H1 (cell line): ENCODE data around the gene KAZALD1. TPM values are rescaled to one million over a fixed set of nuclear protein-coding genes. Genes with fewer than 3 reads are reported as not detected.

Experiments
- CHD1 ChIP-seq: IDR thresholded peaks from 2 replicates; pipeline ENCODE4 v1.6.1; 2012; ENCODE audit warnings: low read depth, low read length, improper control_type of control experiment
- JUN ChIP-seq: IDR thresholded peaks from 2 replicates; pipeline ENCODE4 v1.6.1; 2011; ENCODE audit warnings: low read depth, mild to moderate bottlenecking, improper control_type of control experiment, low read length
- KDM4A ChIP-seq: IDR thresholded peaks from one replicate; pipeline ENCODE4 v1.7.1; 2012; ENCODE audit warnings: low read depth, mild to moderate bottlenecking, moderate library complexity, low read length, inconsistent platforms; ENCODE audit not compliant: severe bottlenecking
- MAFK ChIP-seq: IDR thresholded peaks from 2 replicates; pipeline ENCODE4 v1.6.1; 2012; ENCODE audit warnings: low read depth, mild to moderate bottlenecking, improper control_type of control experiment, low read length
- TAF1 ChIP-seq: IDR thresholded peaks from 2 replicates; pipeline ENCODE4 v1.6.1; 2011; ENCODE audit warnings: mild to moderate bottlenecking, low read depth, low read length
- polyA plus RNA-seq, 7 experiments: library from polyadenylated mRNA; depleted of rRNA in 3 of 7; stranded (reverse) in 5 of 7; unstranded in 2 of 7; fragments of >200 nt in 5 of 7; fragments of 200-250 nt in 2 of 7; gene quantifications; 1 replicate in 5 of 7; 2 replicates in 1 of 7; 4 replicates in 1 of 7; pipeline versions ENCODE4 v1.2.1 to v1.2.3, GENCODE V29; 2011 to 2013; ENCODE audit warnings: missing spikeins in 2 of 7, mixed read lengths in 2 of 7
- total RNA-seq: library from RNA; stranded (reverse); fragmentation: NEBNext Ultra II Directional; extraction: Animal tissue kit (Norgen Biotek cat#: 25700); gene quantifications from 2 replicates; pipeline ENCODE4 v1.2.1, GENCODE V29; 2021
- TF ChIP-seq, protein P1 (sequence below): fragments of 300-600 bp; sonication (generic); IDR thresholded peaks from 2 replicates; pipeline ENCODE4 v1.7.1; 2012; ENCODE audit warnings: low read length, moderate library complexity, mild to moderate bottlenecking, inconsistent platforms; ENCODE audit not compliant: insufficient replicate concordance
- TF ChIP-seq, protein P2 (sequence below): IDR thresholded peaks from 2 replicates; pipeline ENCODE4 v1.6.1; 2012; ENCODE audit warnings: inconsistent platforms
- TF ChIP-seq, protein P3 (sequence below): IDR thresholded peaks from 2 replicates; pipeline ENCODE4 v1.6.1; 2011; ENCODE audit warnings: low read length, improper control_type of control experiment

Gene KAZALD1
- total and polyA plus RNA-seq, 2 of the 8 experiments (the other 6 are each of a cell fraction or from before 2014, with no cell fraction given) = 0.65 to 1.9 TPM

DNA sequence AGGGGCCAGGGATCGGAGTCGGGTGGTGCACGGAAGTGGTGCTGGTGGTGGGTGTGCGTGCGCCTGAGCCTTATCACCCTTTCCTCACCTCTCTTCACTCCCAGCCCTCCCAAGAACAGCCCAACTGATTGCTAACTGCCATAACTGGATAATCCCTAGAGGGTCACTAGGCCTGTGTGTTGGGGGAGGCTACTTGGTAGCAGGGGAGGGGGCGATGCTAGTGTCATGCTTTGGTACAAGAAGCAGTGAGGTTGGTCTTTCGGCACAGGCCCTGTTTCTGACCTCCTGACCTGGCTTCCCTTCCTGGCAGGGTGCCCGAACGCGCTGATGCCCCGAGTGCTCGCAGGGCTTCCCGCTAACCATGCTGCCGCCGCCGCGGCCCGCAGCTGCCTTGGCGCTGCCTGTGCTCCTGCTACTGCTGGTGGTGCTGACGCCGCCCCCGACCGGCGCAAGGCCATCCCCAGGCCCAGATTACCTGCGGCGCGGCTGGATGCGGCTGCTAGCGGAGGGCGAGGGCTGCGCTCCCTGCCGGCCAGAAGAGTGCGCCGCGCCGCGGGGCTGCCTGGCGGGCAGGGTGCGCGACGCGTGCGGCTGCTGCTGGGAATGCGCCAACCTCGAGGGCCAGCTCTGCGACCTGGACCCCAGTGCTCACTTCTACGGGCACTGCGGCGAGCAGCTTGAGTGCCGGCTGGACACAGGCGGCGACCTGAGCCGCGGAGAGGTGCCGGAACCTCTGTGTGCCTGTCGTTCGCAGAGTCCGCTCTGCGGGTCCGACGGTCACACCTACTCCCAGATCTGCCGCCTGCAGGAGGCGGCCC is 652 bp downstream of the KAZALD1 start (continued):
- TF ChIP-seq, protein P1, sequence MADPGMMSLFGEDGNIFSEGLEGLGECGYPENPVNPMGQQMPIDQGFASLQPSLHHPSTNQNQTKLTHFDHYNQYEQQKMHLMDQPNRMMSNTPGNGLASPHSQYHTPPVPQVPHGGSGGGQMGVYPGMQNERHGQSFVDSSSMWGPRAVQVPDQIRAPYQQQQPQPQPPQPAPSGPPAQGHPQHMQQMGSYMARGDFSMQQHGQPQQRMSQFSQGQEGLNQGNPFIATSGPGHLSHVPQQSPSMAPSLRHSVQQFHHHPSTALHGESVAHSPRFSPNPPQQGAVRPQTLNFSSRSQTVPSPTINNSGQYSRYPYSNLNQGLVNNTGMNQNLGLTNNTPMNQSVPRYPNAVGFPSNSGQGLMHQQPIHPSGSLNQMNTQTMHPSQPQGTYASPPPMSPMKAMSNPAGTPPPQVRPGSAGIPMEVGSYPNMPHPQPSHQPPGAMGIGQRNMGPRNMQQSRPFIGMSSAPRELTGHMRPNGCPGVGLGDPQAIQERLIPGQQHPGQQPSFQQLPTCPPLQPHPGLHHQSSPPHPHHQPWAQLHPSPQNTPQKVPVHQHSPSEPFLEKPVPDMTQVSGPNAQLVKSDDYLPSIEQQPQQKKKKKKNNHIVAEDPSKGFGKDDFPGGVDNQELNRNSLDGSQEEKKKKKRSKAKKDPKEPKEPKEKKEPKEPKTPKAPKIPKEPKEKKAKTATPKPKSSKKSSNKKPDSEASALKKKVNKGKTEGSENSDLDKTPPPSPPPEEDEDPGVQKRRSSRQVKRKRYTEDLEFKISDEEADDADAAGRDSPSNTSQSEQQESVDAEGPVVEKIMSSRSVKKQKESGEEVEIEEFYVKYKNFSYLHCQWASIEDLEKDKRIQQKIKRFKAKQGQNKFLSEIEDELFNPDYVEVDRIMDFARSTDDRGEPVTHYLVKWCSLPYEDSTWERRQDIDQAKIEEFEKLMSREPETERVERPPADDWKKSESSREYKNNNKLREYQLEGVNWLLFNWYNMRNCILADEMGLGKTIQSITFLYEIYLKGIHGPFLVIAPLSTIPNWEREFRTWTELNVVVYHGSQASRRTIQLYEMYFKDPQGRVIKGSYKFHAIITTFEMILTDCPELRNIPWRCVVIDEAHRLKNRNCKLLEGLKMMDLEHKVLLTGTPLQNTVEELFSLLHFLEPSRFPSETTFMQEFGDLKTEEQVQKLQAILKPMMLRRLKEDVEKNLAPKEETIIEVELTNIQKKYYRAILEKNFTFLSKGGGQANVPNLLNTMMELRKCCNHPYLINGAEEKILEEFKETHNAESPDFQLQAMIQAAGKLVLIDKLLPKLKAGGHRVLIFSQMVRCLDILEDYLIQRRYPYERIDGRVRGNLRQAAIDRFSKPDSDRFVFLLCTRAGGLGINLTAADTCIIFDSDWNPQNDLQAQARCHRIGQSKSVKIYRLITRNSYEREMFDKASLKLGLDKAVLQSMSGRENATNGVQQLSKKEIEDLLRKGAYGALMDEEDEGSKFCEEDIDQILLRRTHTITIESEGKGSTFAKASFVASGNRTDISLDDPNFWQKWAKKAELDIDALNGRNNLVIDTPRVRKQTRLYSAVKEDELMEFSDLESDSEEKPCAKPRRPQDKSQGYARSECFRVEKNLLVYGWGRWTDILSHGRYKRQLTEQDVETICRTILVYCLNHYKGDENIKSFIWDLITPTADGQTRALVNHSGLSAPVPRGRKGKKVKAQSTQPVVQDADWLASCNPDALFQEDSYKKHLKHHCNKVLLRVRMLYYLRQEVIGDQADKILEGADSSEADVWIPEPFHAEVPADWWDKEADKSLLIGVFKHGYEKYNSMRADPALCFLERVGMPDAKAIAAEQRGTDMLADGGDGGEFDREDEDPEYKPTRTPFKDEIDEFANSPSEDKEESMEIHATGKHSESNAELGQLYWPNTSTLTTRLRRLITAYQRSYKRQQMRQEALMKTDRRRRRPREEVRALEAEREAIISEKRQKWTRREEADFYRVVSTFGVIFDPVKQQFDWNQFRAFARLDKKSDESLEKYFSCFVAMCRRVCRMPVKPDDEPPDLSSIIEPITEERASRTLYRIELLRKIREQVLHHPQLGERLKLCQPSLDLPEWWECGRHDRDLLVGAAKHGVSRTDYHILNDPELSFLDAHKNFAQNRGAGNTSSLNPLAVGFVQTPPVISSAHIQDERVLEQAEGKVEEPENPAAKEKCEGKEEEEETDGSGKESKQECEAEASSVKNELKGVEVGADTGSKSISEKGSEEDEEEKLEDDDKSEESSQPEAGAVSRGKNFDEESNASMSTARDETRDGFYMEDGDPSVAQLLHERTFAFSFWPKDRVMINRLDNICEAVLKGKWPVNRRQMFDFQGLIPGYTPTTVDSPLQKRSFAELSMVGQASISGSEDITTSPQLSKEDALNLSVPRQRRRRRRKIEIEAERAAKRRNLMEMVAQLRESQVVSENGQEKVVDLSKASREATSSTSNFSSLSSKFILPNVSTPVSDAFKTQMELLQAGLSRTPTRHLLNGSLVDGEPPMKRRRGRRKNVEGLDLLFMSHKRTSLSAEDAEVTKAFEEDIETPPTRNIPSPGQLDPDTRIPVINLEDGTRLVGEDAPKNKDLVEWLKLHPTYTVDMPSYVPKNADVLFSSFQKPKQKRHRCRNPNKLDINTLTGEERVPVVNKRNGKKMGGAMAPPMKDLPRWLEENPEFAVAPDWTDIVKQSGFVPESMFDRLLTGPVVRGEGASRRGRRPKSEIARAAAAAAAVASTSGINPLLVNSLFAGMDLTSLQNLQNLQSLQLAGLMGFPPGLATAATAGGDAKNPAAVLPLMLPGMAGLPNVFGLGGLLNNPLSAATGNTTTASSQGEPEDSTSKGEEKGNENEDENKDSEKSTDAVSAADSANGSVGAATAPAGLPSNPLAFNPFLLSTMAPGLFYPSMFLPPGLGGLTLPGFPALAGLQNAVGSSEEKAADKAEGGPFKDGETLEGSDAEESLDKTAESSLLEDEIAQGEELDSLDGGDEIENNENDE = no peak
- TF ChIP-seq MAFK = no peak
- no peak for TF ChIP-seq CHD1
- no peak for TF ChIP-seq JUN
- TF ChIP-seq KDM4A = peak; percentile 53
- TF ChIP-seq TAF1 = no peak
- TF ChIP-seq, protein P2, sequence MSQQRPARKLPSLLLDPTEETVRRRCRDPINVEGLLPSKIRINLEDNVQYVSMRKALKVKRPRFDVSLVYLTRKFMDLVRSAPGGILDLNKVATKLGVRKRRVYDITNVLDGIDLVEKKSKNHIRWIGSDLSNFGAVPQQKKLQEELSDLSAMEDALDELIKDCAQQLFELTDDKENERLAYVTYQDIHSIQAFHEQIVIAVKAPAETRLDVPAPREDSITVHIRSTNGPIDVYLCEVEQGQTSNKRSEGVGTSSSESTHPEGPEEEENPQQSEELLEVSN = peak; percentile 84
- TF ChIP-seq, protein P3, sequence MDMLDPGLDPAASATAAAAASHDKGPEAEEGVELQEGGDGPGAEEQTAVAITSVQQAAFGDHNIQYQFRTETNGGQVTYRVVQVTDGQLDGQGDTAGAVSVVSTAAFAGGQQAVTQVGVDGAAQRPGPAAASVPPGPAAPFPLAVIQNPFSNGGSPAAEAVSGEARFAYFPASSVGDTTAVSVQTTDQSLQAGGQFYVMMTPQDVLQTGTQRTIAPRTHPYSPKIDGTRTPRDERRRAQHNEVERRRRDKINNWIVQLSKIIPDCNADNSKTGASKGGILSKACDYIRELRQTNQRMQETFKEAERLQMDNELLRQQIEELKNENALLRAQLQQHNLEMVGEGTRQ = no peak
